Activated T-cell treated with anti-CD3 and anti-CD28 coated beads for 1 hour (primary cell): ENCODE results near the gene CNTNAP5.

Experiments
- DNase-seq: peaks from one replicate; pipeline ENCODE4 v3.0.0-alpha.2; 2020; ENCODE audit warnings: low read depth

CNTNAP5 gene

DNA sequence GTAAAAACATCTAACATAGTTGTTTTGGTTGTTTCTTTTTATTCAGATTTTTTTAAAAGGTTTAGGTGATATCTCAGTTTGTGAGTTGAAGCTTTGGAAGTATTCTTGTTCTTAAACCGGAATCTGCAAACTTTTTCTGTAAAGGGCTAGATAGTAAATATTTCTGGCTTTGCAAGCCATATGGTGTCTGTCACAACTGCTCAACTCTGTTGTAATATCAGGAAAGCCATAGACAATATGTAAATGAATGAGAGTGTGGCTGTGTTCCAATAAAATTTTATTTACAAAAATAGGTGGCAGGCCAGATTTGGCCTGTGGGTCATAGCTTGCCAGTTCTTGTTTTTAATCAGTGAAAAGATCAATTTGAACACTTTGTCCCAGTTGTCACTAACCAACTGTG, 134.1 kb downstream of the CNTNAP5 start:
- no peak for DNase-seq

DNA sequence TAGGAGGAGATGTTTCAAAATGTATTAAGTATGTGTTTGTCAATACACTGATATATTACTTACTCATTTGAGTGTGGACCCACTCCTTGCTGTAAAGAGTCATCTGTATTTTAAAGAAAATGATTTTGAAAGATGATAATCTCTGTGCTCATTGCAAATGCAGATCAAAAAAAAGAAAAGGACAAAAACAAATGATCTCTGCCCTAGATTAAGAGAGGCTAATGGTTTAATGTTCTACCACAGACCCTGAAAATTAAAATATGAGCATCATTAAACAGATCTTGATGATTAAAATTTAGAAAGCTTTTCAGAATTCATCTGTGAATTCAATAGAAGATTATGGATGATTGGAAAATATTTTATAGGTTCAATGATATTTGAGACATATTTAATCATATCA, 136.5 kb downstream of the CNTNAP5 start:
- DNase-seq, result no peak

DNA sequence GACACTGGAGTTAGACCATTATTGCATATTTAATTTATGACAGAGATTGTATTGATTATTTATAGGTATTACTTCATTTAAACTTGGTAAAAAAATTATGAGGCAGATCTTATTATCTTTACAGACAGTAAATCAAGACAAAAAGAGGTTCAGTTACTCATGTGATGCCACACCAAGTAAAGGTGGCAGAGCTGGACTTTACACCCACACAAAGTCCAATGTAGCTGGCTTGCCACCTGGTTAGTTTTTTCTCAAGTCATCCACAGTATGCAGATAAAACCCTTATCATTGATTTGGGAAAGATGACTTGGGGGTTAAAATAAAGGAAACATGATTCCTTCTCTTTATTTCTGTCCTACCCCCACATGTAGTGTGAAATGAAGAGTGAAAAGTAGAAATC, 137.2 kb downstream of the CNTNAP5 start:
- no peak for DNase-seq

DNA sequence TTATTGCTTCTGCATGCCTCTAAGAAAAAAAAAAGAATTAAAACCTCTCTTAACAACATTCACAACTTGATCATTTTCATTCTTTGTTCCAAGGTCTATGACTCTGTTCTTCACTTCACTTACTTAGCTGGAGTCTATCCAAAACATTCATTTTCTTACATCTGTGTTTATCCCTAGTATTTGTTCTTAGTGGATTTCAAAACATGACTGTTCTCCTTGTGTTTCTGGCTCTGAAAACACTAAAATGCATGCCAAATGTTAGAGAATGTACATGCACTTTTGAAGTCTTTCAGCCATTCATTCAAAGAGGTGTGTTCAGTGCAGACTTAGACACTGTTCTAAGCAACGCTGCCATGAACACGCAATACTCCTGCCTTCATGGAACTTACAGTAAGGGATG, 138.8 kb downstream of the CNTNAP5 start:
- no peak for DNase-seq

DNA sequence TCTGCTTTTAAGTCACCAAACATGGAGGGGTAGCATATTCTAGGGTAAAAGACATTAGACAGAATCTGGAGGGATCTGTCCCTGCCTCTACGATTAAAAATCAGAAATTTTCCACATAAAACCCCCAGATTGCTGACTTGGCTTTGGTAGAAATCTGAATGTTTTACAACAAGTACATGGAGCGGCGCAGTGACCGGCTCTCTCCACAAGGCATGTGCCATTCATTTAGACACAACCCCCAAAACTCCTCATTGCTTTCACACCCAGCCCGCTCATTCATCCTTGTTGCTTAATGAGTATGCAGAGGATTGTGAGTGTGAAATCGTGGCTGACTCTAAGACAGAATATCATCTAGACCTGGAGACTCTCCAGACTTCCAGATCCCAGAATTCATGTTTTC, 140.6 kb downstream of the CNTNAP5 start:
- no peak for DNase-seq

DNA sequence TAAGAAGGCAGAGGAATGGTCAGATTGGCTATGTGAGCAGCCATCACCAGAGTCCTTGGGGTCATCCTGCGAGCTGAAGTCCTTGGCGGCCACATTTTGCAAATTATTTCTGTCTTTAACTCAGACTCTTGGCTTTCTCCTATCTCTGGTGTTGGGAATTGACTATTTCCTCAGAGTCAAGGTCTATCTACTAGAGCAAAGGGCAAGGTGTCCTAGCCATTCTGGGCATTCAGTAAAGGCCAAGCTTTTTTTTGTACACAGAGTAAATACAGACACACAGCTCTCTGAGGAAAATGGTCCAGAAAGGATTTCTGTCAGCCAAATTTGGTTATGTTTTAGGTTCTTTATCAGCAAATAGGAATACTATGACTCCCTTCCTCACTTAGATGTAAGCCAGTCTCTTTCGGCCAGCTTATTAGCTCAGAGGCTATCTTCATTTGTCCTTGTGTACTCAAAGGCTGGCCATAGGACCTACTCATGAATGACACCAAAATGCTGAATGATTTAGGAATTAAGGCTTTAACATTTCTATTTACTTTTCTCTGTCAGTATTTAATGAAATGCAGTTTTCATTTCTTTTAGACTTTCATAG, 146.5 kb downstream of the CNTNAP5 start:
- no peak for DNase-seq

DNA sequence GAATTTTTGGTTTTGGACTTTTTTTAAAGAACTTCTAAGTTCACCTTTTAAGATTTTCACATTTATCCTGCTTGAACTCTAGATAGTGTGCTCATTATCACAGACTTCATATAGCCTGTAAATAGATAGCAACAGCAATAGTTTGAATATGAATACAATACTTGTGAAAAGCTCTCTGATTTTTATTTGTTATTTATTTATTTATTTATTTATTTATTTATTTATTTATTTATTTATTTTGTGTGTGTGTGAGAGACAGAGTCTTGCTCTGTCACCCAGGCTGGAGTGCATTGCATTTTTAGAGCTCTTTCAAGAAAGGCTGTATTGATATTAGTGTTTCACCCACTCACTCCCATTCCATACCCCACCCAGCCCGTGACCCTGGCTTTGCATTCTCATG, 153.6 kb downstream of the CNTNAP5 start:
- no peak for DNase-seq

DNA sequence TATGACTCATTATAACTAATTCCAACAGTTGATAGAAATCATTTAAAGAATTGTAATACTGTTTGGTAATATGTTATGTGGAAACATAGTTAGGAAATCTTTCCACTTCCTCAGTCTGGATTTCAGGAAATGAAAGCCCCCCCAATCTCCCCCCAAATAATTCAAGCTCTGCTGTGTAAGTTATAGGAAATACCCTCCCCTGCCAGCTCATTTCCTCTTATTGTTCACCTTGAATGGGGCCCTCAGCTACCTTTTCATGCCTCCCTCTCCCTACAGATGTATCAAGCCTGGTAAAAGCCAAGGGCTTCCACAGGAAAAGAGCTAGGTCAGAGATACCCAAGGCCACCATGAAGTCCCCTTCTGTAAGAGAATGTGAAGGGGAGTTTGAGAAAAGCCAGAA, 155.5 kb downstream of the CNTNAP5 start:
- no peak for DNase-seq

DNA sequence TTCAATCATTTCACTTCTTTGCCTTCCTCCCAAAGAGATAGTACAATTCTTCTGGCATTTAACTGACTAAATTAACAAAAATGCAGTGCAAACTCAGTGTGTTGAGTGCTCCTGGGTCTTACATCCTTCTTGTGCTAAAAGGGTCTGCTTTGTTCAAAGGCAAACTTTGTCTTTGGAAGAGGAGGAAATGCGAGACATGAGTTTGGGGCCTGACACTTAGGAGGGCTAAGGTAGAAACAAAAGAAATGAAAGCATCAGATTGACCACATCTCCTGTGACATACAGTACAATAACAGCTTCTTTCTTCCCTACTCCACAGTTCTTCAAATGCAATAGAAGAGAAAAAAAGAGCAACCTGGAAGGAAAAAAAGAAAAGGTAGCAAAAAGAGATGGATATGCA, 161.7 kb downstream of the CNTNAP5 start:
- DNase-seq, result no peak

DNA sequence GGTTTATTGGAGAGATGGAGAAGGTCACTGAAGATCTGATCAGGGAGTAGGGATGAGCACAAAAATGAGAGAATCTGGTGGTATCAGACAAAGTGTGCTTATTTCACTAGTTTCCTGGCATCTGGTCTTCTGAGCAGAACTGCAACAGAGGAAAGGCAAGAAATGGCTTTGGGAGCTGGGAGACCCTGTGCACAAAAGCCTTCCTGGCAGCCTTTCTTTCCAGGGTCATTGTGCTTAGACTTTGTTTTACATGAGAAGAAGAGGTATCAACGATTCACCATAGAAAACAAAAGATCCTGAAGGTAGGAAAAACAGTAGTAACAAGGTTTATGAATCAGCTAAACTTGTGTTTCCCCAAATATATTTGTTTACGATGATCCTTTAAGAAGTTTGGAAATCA, 162.9 kb downstream of the CNTNAP5 start:
- DNase-seq, result no peak

DNA sequence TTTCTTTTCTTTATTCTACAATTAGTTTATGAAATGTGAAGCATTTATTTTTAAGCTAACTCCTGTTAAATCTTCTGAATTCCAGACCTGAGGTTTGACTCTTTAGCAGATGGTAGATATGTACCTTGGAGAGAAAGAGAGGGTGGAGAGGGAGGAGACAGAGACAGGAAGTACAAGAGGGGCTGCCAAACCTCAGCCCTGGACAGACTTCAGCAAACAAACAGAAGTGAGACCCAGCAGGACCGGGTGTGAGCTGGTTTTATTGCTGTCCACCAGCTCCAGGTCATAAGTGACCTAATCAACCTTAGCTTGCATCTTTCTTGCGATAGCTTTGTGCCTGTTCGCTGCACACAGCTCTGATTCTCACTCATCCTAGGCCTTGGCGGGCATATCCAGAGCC, 168.6 kb downstream of the CNTNAP5 start:
- DNase-seq, result no peak

DNA sequence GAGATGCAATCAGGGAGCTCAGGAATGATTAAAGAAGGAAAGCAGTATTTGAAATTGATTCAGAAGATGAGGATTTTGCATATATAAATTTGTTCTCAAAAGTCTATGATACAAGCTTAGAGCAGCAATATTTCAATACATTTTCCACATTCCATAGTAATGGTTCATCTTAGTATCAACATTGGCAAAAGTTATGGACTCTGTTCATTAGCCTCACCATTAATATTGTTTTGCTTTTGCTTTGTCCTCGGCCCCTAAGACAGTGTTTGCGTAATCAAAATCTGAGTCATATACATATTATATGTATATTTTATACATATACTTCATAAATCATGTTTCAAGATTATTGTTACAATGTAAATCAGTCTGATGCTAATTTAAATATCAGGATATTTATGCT, 176.6 kb downstream of the CNTNAP5 start:
- no peak for DNase-seq

DNA sequence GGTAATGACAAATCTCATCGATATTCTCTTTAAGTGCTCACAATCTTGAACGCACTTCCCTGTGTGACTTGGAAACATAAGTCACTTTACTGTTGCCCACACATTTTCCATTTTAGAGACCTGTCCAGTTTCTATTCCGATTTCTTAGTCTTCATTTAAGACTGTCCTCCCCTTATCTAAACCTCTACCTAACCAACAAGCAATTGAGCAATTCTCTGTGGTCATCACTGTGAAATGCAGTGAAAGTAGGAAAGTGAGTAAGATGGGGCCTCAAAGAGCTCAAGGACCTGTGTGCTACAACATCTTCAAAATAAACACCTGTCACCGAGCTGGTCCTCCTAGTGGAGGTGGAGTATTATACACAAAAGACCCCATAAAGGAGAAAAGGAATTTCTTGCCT, 184.4 kb downstream of the CNTNAP5 start:
- DNase-seq, result no peak

DNA sequence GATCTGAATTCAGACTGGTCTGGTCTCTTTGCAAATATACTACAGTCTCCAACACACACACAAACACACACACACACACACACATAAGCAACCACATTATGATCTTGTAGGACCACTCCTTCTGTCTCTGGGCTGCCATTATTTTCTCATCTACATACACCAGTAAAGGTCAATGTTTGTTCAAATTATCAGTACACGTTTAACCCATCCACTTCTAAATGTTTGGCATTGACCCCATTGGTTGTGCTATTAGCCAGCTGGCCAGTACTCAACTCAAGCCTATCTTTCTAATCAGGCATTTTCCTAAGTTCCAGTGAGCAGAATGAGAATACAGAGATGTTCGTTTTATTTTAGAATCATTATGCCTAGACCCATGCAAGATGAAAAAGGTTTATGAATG, 186.4 kb downstream of the CNTNAP5 start:
- DNase-seq, result no peak

DNA sequence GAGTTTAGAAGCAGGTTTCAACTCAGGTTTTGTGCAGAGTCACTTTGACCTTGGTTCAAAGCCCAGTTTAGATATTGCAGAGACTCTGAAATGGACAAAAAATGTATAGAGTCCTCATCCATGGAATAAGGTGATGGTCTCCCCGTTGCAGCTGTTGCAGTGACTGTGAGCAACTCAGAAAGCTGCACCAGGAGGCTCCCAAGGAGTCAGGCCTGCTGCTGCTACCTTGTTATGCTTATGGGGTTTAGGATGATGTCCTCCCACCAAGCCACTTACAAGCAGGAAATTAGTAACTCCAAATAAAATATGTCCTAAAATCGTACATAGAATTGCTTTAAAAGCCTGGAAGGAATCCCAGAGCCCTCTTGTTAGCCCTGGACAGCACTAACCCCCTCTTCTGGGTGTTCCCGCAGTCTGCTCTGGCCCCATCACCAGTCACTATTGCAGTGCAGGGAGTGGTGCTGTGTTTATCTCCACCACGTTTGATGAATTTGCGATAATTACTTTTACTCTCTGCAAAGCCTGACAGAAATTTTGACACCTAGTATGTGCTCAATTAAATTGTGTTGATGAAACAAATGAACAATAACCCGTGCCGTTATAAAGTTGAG, 189.0 kb downstream of the CNTNAP5 start:
- DNase-seq, result no peak

DNA sequence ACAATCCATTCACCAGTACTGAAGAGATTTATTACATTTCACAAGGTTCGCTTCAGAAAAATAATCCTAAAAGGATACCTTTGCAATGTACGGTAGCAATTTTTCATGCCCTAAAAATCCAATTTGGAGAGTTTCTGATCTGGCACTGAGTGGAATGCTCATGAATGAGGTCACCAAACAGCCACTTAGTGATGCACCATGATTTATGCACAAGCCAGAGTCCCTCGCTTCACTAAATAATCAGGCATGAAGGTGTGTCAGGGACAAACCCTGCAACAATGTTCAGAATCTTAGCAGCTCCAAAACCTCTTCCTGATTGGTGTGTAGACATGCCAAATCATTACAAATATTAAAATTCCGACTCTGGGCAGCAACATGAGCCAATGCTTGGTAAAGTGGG, 221.1 kb downstream of the CNTNAP5 start:
- no peak for DNase-seq

DNA sequence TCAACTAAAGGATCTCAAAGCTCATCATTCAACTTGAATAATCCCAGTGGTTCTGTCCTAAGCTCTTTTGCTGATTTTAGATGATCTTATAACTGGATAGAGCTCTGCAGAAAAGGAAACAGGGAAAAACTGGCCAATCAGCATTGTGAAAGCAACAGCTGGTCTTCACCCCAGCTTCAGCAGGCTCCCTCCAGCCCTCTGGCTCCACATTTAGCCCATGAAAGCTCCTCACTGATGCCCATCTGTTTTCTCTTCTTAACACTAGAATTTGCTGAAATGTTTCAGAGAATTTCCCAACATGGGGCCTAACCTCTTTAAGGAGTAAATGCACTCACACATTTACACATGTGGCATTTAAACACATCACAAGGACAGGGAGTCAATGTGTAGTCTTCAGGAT, 223.3 kb downstream of the CNTNAP5 start:
- no peak for DNase-seq

DNA sequence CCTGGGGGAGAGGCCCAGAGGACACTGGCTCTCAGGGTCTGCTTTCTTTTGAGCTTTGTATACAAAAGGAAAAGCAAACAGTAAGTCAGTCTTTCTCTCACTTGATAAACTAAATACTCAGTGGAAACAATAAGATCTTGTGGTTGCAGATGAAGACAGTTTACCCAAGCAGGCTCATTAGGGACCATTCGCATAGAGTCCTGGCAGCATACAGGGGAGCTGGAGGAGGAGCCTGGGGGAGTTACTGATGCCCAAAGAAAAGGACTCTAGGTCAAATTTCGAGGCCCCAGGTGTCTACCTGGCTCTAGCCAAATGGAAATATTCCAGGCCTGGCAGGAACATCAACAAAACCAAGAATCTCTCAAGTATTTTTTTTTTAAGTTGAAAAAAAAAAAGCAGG, 225.3 kb downstream of the CNTNAP5 start:
- no peak for DNase-seq

DNA sequence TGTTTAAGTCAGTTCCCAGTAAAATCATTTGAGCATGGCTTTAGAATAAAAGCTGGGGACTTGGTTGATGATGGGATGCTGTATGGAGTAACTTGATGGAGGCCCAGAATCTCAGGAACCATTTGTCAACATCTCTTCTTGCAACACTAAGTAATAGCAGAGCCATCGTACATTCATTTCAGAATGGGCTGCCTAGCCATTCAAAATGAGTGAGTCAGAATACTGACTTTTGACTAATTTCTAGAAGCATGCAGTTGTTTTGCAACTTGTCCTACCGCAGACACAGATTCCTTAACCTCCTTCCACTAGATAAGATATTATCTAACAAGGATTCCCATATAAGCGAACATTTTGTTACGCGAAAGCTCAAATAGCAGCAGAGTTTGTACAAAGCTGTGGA, 229.5 kb downstream of the CNTNAP5 start:
- DNase-seq, result no peak

DNA sequence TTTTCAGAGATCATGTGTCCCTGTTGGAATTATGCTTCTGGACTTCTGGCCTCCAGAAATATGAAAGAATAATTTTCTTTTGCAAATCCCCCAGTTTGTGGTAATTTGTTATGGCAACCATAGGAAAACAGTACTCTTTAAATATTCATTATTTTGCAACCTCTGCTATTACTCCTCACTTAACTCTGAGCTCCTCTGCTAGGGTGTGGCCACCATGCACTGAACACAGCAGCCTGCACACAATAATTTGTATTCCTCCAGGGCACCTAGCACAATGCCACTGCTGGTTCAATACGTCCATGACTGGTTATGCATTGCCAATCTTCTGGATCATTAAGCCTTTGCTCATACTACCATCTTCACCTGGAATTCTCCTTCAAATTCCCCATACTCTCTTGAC, 232.0 kb downstream of the CNTNAP5 start:
- DNase-seq, result no peak

DNA sequence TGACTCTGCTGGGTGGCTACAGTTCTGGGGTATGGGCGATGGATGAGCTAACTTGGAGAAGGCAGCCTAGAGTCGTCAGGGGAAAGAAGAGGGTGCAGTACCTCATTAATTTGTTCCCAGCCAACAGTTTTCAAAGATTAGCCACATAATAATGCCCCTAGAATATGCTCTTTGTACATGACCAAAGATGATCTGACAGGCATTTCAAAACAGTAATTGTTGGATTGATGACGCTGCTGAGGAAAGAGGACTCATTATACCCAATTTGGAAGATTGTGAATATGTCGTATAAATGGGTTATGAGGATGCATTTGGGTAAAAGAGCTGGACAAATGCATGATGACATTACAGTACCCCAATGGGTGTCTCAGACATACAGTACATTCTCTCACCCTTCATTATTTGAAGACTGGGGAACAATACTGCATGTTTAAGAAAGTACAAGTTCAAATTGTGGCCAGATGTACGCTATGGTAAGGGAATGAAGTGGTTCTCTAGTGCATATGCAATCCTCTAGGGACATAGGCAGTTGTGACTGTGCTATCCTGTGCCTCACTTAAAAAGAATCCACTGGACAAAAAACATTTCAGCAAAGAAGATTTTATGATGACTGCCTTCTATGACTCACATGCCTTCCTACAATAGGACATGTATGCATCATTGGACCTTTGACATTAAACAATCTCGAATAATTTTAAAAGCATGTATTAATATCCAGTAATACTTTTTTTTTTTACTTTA, 233.2 kb downstream of the CNTNAP5 start:
- no peak for DNase-seq

DNA sequence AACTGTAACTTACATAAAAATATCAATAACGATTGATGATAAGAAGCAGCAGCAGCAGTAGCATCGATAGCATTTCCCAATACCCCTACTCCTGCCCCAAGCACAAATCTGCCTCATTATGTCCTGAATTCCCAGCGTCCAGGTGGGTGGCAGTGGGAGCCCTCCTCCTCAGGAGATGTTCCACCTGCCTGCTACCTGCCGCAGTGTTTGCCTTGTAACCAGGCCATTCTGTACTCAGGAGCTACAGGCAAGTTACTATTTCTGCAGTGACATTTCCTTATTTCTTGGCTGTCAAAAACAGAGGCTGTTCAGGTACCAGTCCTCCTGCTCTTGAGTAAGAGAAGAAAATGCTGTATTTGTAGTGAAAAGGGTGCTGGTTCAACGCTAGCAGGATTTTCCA, 236.4 kb downstream of the CNTNAP5 start:
- no peak for DNase-seq

DNA sequence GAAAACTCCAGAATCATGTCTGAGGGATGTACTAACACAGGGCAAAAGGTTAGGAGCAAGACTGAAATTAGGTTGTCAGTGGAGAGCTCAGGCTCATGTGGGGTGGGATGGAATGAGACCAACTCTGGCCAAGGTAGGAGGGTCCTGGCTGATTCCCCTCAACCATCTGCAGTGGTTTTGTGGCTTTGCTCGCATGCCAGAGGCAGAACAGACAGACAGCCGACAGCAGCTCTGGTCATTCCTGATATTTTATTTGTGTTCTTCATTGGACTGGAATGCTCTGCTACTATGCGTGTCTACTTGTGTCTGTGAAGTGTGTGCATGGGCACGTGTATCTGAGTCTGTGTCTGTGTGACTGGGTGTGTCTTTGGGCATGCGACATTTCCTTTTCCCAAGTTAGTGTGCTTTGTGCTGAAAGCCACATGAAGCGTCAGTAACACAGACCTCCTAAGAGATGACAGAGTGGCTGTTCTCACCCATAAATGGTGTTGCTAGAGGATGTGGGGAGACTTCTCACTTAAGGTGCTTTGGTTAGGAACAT, 239.5 kb downstream of the CNTNAP5 start:
- DNase-seq, result no peak

DNA sequence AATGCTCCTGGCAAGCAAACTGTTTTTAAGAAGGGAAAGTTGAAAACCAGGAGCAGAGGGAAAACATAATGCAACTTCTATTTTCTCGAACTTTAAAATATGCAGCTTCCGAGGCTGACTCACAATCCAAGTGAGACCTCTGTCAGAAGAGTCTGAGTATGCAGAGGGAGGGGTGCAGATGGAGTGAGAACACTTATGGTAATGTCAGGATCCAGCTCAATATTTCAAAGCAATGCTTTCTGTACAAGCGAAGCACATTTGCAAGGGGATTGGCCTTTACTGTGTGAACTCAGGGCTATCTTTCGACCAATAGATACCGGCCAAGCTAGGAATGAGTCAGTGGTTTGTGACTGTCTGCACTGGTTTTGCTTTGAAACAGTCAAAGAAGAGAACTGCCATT, 242.7 kb downstream of the CNTNAP5 start:
- no peak for DNase-seq
